ENCODE data around the gene RTF2.
"Not testable (repeated sequence)": the region's sequence is repeated elsewhere in the genome, so short reads cannot be mapped to it uniquely, and the experiment has no call there.

The RTF2 gene

GRCh38 chr20:56554869-56555268 lies 86.4 kb downstream of the RTF2 start:
- DNase-seq: peak; percentile 98 to 99

- no peak for DNase-seq
Observed at GRCh38 chr20:56558968-56559367, 90.5 kb downstream of the RTF2 start.

DNA sequence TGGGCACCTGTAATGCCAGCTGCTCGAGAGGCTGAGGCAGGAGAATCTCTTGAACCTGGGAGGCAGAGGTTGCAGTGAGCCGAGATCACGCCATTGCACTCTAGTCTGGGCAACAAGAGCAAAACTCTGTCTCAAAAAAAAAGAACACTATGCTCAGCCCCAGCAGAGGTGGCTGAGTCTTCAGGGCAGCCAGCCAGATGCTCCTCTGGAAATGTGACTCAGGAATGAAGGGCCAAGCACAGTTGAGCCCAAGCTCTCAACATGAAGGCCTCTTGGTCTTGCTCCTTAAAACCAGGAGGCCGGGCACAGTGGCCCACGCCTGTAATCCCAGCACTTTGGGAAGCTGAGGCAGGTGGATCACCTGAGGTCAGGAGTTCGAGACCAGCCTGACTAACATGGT lies 96.1 kb downstream of the RTF2 start:
- DNase-seq: not testable (repeated sequence)

GRCh38 chr20:56565511-56565910 lies 97.1 kb downstream of the RTF2 start:
- DNase-seq: no peak

GRCh38 chr20:56566621-56567020 lies 98.2 kb downstream of the RTF2 start:
- DNase-seq: peak; percentile 63 to 69

Data from SHP77 (cell line).